ENCODE data around the gene GSX2. TPM values are rescaled to one million over a fixed set of nuclear protein-coding genes. Genes with fewer than 3 reads are reported as not detected.
"Not testable (repeated sequence)": the region's sequence is repeated elsewhere in the genome, so short reads cannot be mapped to it uniquely, and the experiment has no call there.

Gene GSX2
- total RNA-seq: not detected

GRCh38 chr4:54099748-54100574, at the start of gene GSX2:
Gene GSX2, plus strand, starts transcription at chr4:54100163. Its CDS starts 182 bp downstream, at chr4:54100345.
- ATAC-seq (ENCODE audit: low FRiP score): peak; percentile 38
- TF ChIP-seq CTCF (IDR thresholded peaks at IDR 0.05): no peak
- DNase-seq (ENCODE audit: low spot score): no peak

GRCh38 chr4:54050214-54050904, 49.6 kb upstream of the GSX2 start:
- TF ChIP-seq CTCF (IDR thresholded peaks at IDR 0.05): no peak
- ATAC-seq (ENCODE audit: low FRiP score) (peak; percentile 23), DNase-seq (ENCODE audit: low spot score) (no peak)

GRCh38 chr4:54053322-54053721, 46.6 kb upstream of the GSX2 start:
- not testable (repeated sequence) for DNase-seq (ENCODE audit: low spot score); ATAC-seq (ENCODE audit: low FRiP score)

- no peak for TF ChIP-seq CTCF (IDR thresholded peaks at IDR 0.05)
- no peak for DNase-seq (ENCODE audit: low spot score)
- no peak for ATAC-seq (ENCODE audit: low FRiP score)
Measured at GRCh38 chr4:54054501-54054900, 45.5 kb upstream of the GSX2 start.

- ATAC-seq (ENCODE audit: low FRiP score) (no peak), DNase-seq (ENCODE audit: low spot score) (no peak)
- no peak for TF ChIP-seq CTCF (IDR thresholded peaks at IDR 0.05)
Measured at GRCh38 chr4:54055494-54055893, 44.5 kb upstream of the GSX2 start.

- ATAC-seq (ENCODE audit: low FRiP score) (no peak), DNase-seq (ENCODE audit: low spot score) (no peak)
- TF ChIP-seq CTCF (IDR thresholded peaks at IDR 0.05): no peak
Measured at GRCh38 chr4:54056360-54056759, 43.6 kb upstream of the GSX2 start.

- no peak for ATAC-seq (ENCODE audit: low FRiP score)
- TF ChIP-seq CTCF (IDR thresholded peaks at IDR 0.05): no peak
- no peak for DNase-seq (ENCODE audit: low spot score)
Measured at GRCh38 chr4:54058171-54058570, 41.8 kb upstream of the GSX2 start.

Measured in omental fat pad (tissue), 4 donors.